GF-D8 (cell line): ENCODE measurements around the gene PDLIM4.

ENCODE experiments used
- DNase-seq: peaks from one replicate; lab custom pipeline; 2025; lab: John Stamatoyannopoulos, UW

The PDLIM4 gene

DNA sequence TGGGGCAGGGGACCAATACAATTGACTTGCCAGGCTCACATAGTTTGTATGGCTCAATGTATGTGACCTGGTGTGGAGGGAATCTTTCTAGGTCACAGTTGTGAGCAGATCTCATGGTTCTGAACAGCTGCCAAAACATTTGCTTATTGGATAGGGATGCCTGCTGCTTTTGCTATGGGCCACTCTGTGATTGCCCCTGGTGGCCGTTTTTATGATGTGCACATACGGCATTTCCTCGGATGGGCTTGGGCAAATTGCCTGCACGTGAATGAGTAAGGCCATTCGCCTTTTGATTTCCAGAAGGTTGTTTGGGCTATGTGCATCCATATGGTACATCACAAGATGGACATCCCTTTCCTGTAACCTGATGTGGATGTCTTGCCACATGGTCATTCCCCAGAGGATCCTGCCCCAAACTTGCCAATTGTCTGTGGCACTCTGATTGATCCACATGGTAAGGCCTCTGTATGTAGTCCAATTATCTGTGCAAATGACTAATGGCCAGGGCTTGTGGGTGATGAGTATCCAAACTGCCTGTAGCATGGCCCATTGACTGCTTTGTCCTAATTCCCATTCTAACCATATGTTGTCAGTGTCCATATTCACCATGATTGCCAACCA lies 26.0 kb downstream of the PDLIM4 start:
- DNase-seq = no peak

- no peak for DNase-seq
These were observed 31.6 kb downstream of the PDLIM4 start for GRCh38 chr5:132289097-132289496.

GRCh38 chr5:132291026-132291425 lies 33.5 kb downstream of the PDLIM4 start:
- no peak for DNase-seq

DNA sequence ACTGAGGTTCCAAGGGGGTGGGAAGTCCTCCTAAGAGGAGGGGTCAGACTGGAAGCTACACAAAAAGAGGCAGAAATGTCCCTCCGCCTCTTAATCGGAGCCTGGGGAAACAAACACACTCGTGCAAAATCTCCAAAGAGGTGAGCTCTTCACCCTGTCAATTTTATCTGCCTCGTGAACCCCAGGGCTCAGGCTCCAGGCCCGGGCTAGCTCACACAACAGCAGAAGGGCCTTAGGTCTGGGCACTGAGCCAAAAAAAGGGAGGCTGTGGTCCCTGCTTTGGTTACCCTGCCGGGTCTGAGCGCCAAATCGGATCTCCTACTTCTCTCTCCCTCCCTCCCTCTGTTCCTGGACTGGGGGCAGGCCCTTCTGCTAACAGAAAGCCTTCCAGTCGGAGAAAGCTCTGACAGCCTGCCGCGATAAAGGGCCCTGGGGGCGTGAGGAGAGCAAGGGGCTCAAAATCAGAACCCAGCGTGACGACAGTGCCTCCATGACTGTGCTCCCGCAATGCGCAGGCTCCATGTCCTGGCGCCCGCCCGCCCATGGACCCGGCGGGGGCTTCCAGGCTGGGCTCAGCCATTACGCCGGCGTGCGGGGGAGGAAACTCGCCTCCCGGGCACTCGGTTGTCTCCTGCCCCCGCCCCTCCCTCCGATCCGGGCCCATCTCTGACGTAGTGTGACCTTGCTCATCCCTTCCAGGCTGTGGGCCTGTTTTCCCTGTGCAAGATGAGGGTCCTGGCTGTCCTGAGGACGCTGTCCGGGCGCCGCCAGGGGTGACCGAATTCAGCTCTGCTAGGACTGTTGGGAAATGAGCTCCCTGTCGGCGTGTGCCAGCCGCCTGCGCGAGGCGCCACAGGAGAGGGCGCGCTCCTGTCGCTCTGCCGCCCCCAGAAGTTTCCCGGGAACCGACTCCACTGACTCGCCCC lies 35.8 kb downstream of the PDLIM4 start:
- peak; percentile 59 for DNase-seq

DNA sequence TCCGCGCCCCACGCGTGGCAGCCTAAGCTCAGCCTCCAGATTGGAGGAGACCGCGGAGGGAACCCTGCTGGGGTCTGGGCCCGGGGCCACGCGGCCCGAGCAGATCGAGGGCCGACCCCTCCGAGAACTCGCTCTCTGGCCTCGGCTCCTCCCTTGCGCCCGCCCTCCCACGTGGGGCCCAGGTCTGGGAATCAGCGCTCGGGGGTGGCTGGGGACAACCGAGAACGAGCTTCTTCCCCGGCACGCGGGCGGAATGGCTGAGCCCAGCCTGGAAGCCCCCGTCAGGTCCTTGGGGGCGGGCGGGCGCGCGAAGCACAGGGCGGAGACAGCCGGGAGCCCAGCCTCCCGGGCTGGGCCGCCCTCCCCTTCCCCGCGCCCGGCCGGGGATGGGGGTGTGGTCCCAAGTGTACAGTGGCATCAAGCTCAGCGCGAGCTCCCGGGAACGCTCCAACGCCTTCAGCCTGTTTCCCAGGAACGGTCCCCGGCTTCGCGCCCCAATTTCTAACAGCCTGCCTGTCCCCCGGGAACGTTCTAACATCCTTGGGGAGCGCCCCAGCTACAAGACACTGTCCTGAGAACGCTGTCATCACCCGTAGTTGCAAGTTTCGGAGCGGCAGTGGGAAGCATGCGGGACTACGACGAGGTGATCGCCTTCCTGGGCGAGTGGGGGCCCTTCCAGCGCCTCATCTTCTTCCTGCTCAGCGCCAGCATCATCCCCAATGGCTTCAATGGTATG lies 36.7 kb downstream of the PDLIM4 start, which contains the start of gene SLC22A4:
SLC22A4 (plus strand) TSS at position 403 of the 736 bp plus-strand sequence; CDS start at position 626, 223 bp downstream.
- peak; percentile 42 for DNase-seq

GRCh38 chr5:132294728-132295504 lies 37.4 kb downstream of the PDLIM4 start:
- DNase-seq = peak; percentile 78

DNA sequence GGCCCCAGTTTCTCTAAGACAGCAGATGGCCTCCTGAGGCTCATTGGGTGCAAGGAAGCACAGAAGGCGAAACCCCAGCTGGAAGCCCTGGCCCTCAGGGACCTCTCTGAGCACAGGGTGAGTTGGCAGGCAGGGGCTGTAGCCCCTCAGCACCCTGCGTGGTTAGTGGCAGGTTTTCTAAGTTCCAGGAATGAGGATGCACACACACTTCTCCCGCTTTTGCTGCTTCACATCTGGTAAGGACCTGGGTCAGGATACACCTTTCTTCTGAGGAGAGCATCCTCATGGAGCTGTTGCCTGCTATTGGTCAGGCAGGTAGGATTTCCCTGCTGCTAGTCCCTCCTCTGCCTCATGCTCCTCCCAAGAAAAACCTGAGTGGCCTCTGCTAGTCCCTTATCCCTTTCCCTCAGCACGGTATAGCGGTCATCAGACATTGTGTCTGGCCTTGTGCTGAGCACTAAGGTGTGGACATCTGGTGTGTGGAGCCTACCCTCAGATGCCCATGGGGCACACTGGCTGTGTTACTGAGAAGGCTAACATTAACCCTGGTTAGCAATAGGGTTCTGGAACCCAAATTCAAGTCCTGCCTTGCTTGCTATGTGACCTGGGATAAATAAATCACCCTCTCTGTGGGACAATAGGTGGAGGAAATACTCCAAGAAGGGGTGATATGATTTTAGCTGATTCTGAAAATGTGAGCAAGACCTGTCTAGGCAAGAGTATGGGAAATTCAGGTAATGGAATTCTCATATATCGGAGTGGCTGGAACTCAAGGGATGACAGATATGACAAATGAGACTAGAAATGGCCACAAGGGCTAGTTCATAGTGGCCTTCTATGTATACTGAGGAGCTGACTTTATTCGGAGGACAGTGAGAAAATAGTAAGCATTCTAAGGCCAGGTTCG lies 38.3 kb downstream of the PDLIM4 start:
- DNase-seq = no peak

- peak; percentile 3 for DNase-seq
These were observed 39.0 kb downstream of the PDLIM4 start for GRCh38 chr5:132296412-132297016.

DNA sequence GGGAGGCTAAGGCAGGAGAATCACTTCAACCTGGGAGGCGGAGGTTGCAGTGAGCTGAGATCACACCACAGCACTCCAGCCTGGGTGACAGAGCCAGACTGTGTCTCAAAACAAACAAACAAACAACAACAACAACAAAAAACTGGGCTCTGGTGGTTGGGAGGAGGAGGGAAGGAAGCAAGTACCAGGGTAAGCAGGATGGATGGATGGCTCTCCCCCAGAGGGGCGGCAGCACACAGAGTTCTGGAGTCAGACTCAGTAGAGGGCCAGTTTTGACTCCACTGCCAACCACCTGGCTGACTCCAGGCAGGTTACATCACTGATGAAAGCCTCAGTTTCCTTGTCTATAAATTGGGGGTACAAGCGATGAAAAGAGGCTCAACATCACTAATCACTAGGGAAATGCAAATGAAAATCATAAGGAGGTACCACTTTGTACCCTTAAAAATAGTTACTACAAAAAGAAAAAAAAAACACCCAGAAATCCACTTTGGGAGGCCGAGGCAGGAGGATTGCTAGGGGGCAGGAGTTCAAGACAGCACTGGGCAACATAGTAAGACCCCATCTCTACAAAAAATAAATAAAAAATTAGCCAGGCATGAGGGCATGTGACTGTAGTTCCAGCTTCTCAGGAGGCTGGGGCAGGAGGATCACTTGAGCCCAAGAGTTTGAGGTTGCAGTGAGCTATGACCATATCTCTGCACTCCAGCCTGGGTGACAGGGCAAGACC lies 39.9 kb downstream of the PDLIM4 start:
- no peak for DNase-seq

DNA sequence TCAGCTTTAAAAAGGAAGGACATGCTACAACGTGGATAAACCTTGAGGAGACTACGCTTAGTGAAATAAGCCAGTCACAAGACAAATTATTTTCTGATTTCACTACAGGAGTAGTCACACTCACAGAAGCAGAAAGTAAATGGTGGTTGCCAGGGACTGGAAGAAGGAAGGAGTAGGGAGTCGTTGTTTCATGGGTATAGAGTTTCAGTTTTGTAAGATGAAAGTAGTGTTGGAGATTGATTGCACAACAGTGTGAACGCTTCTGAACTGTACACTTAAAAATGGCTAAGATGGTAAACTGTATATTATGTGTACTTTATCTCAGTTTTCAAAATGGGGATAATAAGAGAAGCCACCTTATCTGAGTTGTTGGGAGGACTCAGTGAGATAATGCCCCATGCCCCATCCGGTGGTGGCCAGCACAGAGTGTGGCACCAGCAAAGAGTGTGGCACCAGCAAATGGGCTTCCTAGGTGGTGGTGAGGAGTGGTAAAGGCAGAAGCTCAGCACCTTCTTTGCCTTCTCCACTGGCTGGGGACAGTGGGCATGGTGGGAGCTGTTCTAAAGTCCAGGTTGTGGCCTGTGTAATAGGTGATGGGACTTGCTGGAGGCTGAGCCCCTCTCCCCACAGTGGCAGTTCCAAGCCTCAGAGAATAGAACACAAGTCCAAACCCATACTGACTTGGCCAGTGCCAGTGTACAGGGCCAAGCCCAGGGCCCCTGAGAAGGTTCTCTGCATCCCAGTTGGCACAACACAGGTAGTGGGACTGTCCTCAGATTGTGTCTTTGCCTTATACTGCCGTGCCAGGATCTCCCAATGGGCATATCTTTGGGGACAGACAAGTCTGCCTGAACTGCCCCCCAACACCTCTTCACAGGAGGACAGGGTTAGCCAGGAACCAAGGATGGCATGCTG lies 41.1 kb downstream of the PDLIM4 start:
- DNase-seq = peak; percentile 9

DNA sequence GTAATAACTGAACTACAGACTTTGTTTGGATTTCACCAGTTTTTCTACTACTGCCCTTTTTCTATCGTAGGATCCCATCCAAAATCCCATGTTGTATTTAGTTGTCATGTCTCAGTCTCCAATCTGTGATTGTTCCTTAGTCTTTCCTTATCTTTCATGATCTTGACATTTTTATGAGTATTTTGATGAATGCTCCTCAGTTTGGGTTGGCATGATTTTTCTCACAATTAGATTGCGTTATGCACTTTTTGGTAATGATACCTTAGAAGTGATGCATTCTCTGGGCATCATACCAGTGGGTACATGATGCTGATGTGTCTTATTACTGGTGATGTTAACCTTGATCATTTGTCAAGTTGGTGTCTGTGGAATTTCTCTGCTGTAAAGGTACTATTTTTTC lies 42.4 kb downstream of the PDLIM4 start:
- no peak for DNase-seq

- no peak for DNase-seq
These were observed 43.3 kb downstream of the PDLIM4 start for GRCh38 chr5:132300577-132301343.

DNA sequence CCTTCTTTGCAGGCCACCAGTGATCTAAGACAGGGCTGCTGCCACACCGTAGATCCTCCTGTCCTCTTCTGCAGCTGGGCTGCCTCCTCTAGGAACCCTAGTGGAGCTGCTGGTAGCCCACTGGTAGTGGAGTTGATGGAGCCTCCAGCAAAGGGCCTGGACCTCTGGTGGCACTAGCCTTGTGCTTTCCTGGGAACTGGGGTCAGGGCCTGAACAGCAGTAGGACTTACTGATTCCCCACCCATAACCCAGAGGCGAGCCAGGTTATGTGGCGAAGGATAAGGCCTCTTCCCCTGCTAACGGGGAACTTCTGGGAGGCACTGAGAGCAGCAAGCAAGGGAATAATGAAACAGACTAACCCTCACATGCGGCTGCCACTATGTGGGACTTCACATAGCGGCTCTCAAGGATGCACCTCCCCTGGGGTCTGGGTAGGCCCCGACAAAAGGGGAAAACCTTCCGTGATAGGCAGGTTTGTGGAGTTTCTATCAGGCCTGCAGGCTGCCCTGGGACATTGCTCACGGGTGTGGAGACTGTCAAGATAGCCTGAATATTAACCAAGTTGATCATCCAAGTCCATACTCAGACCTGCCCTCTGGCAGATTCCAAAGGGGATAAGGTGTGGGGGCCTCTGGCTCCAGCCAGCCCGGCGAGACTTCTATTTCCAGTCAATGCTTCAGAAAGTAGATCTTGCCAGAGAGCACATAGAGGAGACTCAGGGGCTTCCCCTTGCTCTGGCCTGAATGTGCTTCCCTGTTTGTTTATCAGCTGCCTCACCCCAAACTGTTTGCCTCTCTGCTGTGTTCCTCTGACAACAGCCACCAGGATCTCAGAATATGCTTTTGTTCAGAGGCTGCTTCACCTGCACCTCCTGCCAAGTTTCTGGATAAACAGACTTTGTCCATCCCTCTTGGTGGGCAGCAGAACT lies 44.1 kb downstream of the PDLIM4 start:
- DNase-seq = no peak

GRCh38 chr5:132302413-132302812 lies 44.9 kb downstream of the PDLIM4 start:
- DNase-seq = no peak

GRCh38 chr5:132303589-132303988 lies 46.1 kb downstream of the PDLIM4 start:
- DNase-seq = no peak

GRCh38 chr5:132305420-132305819 lies 47.9 kb downstream of the PDLIM4 start:
- DNase-seq = no peak

- DNase-seq = no peak
These were observed 51.2 kb downstream of the PDLIM4 start for GRCh38 chr5:132308701-132309100.
